SK-N-SH (cell line): ENCODE data around the gene PIGM. TPM values are rescaled to one million over a fixed set of nuclear protein-coding genes. Genes with fewer than 3 reads are reported as not detected.

Source experiments
- CTCF ChIA-PET: fragments of 300-600, 350-600 bp; formaldehyde crosslinking; extraction: SDS; loops from one replicate; lab custom pipeline; 2021; lab: Yijun Ruan, JAX
- POLR2A ChIA-PET: fragments of 350-600 bp; sonication (Branson Sonifier 250); formaldehyde crosslinking; extraction: SDS; loops from one replicate; lab custom pipeline; 2020; ENCODE audit warnings: antibody characterized with exemption, inconsistent platforms; lab: Yijun Ruan, JAX
- DNase-seq: peaks from one replicate; pipeline ENCODE4 v3.0.0; 2012
- H2AFZ ChIP-seq: fragments of 200-600 bp; sonication (generic); 2 replicates; pipeline ENCODE4 v1.8.1; 2016; ENCODE audit warnings: antibody characterized with exemption, mild to moderate bottlenecking, low read depth
- H3F3A ChIP-seq: fragments of 200-600 bp; sonication (generic); replicated peaks from 2 replicates; pipeline ENCODE3; 2016; ENCODE audit warnings: antibody characterized with exemption, mild to moderate bottlenecking; ENCODE audit not compliant: insufficient read depth
- H3K27ac ChIP-seq, 2 experiments: fragments of 200-500 bp in 1 of 2; fragments of 200-600 bp in 1 of 2; sonication (Bioruptor generic) in 1 of 2; sonication (generic), shearing (Covaris generic) in 1 of 2; 2 replicates each; pipeline versions ENCODE4 v1.5.1 to v1.6.1; 2014 to 2016; ENCODE audit warnings: low read depth in 2 of 2, inconsistent platforms in 1 of 2, low read length in 1 of 2, mild to moderate bottlenecking in 1 of 2, mixed read lengths in 1 of 2
- H3K27me3 ChIP-seq: fragments of 200-600 bp; sonication (generic), shearing (Covaris generic); 2 replicates; pipeline ENCODE4 v1.6.1; 2016; ENCODE audit warnings: mixed run types; ENCODE audit not compliant: insufficient read depth
- H3K36me3 ChIP-seq, 2 experiments: fragments of 200-500 bp in 1 of 2; fragments of 200-600 bp in 1 of 2; sonication (Bioruptor generic) in 1 of 2; sonication (generic) in 1 of 2; replicated peaks in 1 of 2; 2 replicates each; pipeline versions ENCODE3 to v1.5.1; 2014 to 2016; ENCODE audit warnings: low read length in 1 of 2, mild to moderate bottlenecking in 1 of 2; ENCODE audit not compliant: insufficient read depth in 2 of 2, control insufficient read depth in 1 of 2
- H3K4me1 ChIP-seq, 2 experiments: fragments of 200-500 bp in 1 of 2; fragments of 200-600 bp in 1 of 2; sonication (Bioruptor generic) in 1 of 2; sonication (generic), shearing (Covaris generic) in 1 of 2; 2 replicates each; pipeline versions ENCODE4 v1.5.1 to v1.6.1; 2014 to 2016; ENCODE audit warnings: low read depth in 1 of 2, low read length in 1 of 2, mixed run types in 1 of 2; ENCODE audit not compliant: insufficient read depth in 2 of 2, control insufficient read depth in 1 of 2
- H3K4me2 ChIP-seq: fragments of 200-600 bp; sonication (generic), shearing (Covaris generic); 2 replicates; pipeline ENCODE4 v1.6.1; 2017; ENCODE audit warnings: mixed run types
- H3K4me3 ChIP-seq, 2 experiments: fragments of 200-500 bp in 1 of 2; fragments of 200-600 bp in 1 of 2; sonication (Bioruptor generic) in 1 of 2; sonication (generic), shearing (Covaris generic) in 1 of 2; 2 replicates each; pipeline versions ENCODE4 v1.5.1 to v1.8.1; 2014 to 2016; ENCODE audit warnings: low read depth in 2 of 2, inconsistent platforms in 1 of 2, low read length in 1 of 2, mild to moderate bottlenecking in 1 of 2, mixed read lengths in 1 of 2, moderate library complexity in 1 of 2
- H3K79me2 ChIP-seq: fragments of 200-600 bp; sonication (generic); 2 replicates; pipeline ENCODE4 v1.8.1; 2017; ENCODE audit warnings: mild to moderate bottlenecking; ENCODE audit not compliant: insufficient read depth
- H3K9ac ChIP-seq: fragments of 200-600 bp; sonication (generic); 2 replicates; pipeline ENCODE4 v1.6.1; 2017; ENCODE audit warnings: mixed run types
- H3K9me2 ChIP-seq: fragments of 200-600 bp; sonication (generic); 2 replicates; pipeline ENCODE4 v1.6.1; 2017; ENCODE audit warnings: mixed run types
- H3K9me3 ChIP-seq: fragments of 200-600 bp; sonication (generic); 2 replicates; pipeline ENCODE4 v1.6.1; 2017; ENCODE audit warnings: mixed run types, mild to moderate bottlenecking, moderate library complexity
- H4K20me1 ChIP-seq: fragments of 200-600 bp; sonication (generic); 2 replicates; pipeline ENCODE4 v1.6.1; 2017; ENCODE audit warnings: mild to moderate bottlenecking, mixed run types; ENCODE audit not compliant: insufficient read depth
- CHD2 ChIP-seq: fragments of 150-350 bp; IDR thresholded peaks from 2 replicates; pipeline ENCODE4 v1.6.1; 2018; ENCODE audit warnings: low read length; ENCODE audit not compliant: partially characterized antibody
- FOXJ3 ChIP-seq: sonication (generic); formaldehyde crosslinking; IDR thresholded peaks from 2 replicates; pipeline ENCODE4 v1.5.1; 2020; ENCODE audit warnings: mild to moderate bottlenecking, missing genetic modification reagents
- MAX ChIP-seq: IDR thresholded peaks from 2 replicates; pipeline ENCODE4 v1.4.0; 2012; ENCODE audit warnings: low read depth
- NFIC ChIP-seq: IDR thresholded peaks from 2 replicates; pipeline ENCODE4 v1.4.0; 2012; ENCODE audit warnings: borderline replicate concordance
- RAD21 ChIP-seq: IDR thresholded peaks from 2 replicates; pipeline ENCODE4 v1.6.1; 2012; ENCODE audit warnings: mild to moderate bottlenecking, low read length
- REST ChIP-seq: IDR thresholded peaks from 2 replicates; pipeline ENCODE4 v1.6.1; 2012; ENCODE audit warnings: mild to moderate bottlenecking, low read depth, low read length, moderate library complexity
- TEAD4 ChIP-seq: IDR thresholded peaks from 2 replicates; pipeline ENCODE4 v1.4.0; 2012; ENCODE audit warnings: mild to moderate bottlenecking, borderline replicate concordance; ENCODE audit not compliant: insufficient read depth
- USF1 ChIP-seq: IDR thresholded peaks from 2 replicates; pipeline ENCODE4 v1.4.0; 2012; ENCODE audit warnings: low read depth, borderline replicate concordance
- YY1 ChIP-seq: IDR thresholded peaks from 2 replicates; pipeline ENCODE4 v1.4.0; 2012; ENCODE audit warnings: low read depth, mild to moderate bottlenecking
- ZBTB33 ChIP-seq: IDR thresholded peaks from 2 replicates; pipeline ENCODE4 v1.4.0; 2012; ENCODE audit warnings: low read depth, borderline replicate concordance
- WGBS: methylation state at CpG from one replicate; pipeline ENCODE4 v1.1.6; 2017; ENCODE audit warnings: low lambda C conversion rate; 5-methylcytosine and 5-hydroxymethylcytosine counted together
- polyA plus RNA-seq, 3 experiments: library from polyadenylated mRNA; depleted of rRNA; stranded (reverse); fragments of >200 nt; gene quantifications; 2 replicates each; pipeline ENCODE4 v1.2.3, GENCODE V29; 2012
- TF ChIP-seq, protein P1 (sequence below): IDR thresholded peaks from 2 replicates; pipeline ENCODE4; 2012

PIGM gene
- polyA plus RNA-seq, 1 of the 3 experiments (the other 2 are of a cell fraction), result 4.0 TPM

- no peak for TF ChIP-seq USF1
- TF ChIP-seq REST, result no peak
- TF ChIP-seq, protein P1, sequence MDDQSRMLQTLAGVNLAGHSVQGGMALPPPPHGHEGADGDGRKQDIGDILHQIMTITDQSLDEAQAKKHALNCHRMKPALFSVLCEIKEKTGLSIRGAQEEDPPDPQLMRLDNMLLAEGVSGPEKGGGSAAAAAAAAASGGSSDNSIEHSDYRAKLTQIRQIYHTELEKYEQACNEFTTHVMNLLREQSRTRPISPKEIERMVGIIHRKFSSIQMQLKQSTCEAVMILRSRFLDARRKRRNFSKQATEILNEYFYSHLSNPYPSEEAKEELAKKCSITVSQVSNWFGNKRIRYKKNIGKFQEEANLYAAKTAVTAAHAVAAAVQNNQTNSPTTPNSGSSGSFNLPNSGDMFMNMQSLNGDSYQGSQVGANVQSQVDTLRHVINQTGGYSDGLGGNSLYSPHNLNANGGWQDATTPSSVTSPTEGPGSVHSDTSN, result no peak
Measured at GRCh38 chr1:159990005-159990404, 41.8 kb downstream of the PIGM start (continued).

- H3F3A ChIP-seq, result peaks cover 7% of the 10 kb centered on the region
- H4K20me1 ChIP-seq, result no peaks in the 10 kb centered on the region
- no peak overlapping the region for H3K9ac ChIP-seq
- no peak overlapping the region for H3K4me2 ChIP-seq
- no peaks in the 10 kb centered on the region; the same call in 1 of the 2 replicates for H3K27me3 ChIP-seq
- no peak for TF ChIP-seq FOXJ3 (CRISPR knock-in tag)
- no peak for TF ChIP-seq MAX
- no peak for TF ChIP-seq TEAD4
- no peak for TF ChIP-seq REST
- TF ChIP-seq CHD2, result no peak
- TF ChIP-seq ZBTB33, result no peak
- no peak for TF ChIP-seq NFIC
- no peak for TF ChIP-seq RAD21
- no peak for TF ChIP-seq YY1
- no peaks in the 10 kb centered on the region for H3K79me2 ChIP-seq
- no peaks in the 10 kb centered on the region for H3K9me3 ChIP-seq
- DNase-seq, result no peak
- no peaks in the 10 kb centered on the region for H3K4me1 ChIP-seq
- no peak overlapping the region for H3K27ac ChIP-seq
- no peaks in the 10 kb centered on the region for H3K9me2 ChIP-seq
- H2AFZ ChIP-seq, result no peak overlapping the region
- H3K36me3 ChIP-seq, result no peaks in the 10 kb centered on the region
- 47% methylated on average over 2 of the region's 3 CpGs for WGBS
- ChIA-PET CTCF (interaction anchor here (1.3 to 2.7 kb wide), 3 partner anchors 16 to 18 kb away, joined by 8 to 17 read pairs (median 11); no protein-coding TSS in a partner anchor), POLR2A (no interaction called here)
- no peak overlapping the region for H3K4me3 ChIP-seq
Measured at GRCh38 chr1:159989581-159989980, 42.2 kb downstream of the PIGM start.
